Mesodermal cell (in vitro differentiated cells): ENCODE results near the gene KMO.

ENCODE experiments used
- H3K27ac ChIP-seq: 2 replicates; pipeline ENCODE4 v1.7.0; 2013; ENCODE audit warnings: mild to moderate bottlenecking, low read depth, low read length, moderate library complexity; ENCODE audit not compliant: severe bottlenecking
- H3K36me3 ChIP-seq: 2 replicates; pipeline ENCODE4 v1.7.1; 2013; ENCODE audit warnings: mild to moderate bottlenecking, low read length, moderate library complexity; ENCODE audit not compliant: control insufficient read depth, insufficient read depth
- H3K4me1 ChIP-seq: one replicate; pipeline ENCODE4 v1.7.1; 2013; ENCODE audit warnings: mild to moderate bottlenecking, low read length; ENCODE audit not compliant: insufficient read depth, control insufficient read depth, poor library complexity, severe bottlenecking
- H3K4me3 ChIP-seq: 2 replicates; pipeline ENCODE4 v1.7.0; 2013; ENCODE audit warnings: low read length, control low read depth, mild to moderate bottlenecking; ENCODE audit not compliant: insufficient read depth, poor library complexity, severe bottlenecking; ENCODE audit errors: extremely low read depth
- H3K9me3 ChIP-seq: 2 replicates; pipeline ENCODE4 v1.7.1; 2013; ENCODE audit warnings: mild to moderate bottlenecking, low read length, moderate library complexity; ENCODE audit not compliant: control insufficient read depth
- WGBS, 2 experiments: methylation state at CpG; one replicate each; pipeline ENCODE4 v1.1.5; 2013; ENCODE audit warnings: missing lambda C conversion rate in 2 of 2; ENCODE audit not compliant: insufficient coverage in 2 of 2; 5-methylcytosine and 5-hydroxymethylcytosine counted together

Gene KMO

DNA sequence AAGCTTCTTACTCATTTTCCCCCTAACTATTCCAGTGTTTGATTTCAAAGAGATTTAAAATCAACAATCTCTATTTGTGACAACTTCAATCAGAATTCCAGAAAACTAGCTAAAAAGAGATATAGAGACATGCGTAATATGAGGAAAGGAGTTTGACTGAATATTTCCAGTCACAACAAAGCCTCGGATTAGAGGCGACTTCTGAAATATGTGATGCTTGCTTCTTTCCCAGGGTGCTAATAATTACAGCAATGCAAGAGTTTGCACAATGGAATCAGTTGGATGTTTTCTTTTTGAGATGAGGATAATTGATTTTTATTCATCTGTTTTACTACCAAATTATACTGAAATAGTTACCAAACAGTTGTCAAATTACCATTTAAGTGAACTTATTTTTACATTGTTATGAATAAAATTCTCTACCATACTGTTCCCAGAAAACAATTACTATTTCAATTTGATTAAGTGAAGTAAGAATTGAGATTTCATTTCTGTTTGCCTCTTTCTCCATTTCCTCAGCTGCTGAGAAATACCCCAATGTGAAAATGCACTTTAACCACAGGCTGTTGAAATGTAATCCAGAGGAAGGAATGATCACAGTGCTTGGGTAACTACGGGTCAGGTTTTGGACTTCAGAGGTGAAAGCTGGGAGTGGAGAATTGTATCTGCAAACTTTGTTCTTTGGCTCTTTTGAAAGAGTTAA, 28.1 kb downstream of the KMO start:
- WGBS, 2 experiments, result 67 to 95% methylated on average over 1 to 3 of the region's 4 CpGs
- Histone ChIP-seq H3K4me3 (no peak overlapping the region), H3K4me1 (no peaks in the 10 kb centered on the region), H3K27ac (no peak overlapping the region), H3K36me3 (no peaks in the 10 kb centered on the region), H3K9me3 (no peaks in the 10 kb centered on the region)

DNA sequence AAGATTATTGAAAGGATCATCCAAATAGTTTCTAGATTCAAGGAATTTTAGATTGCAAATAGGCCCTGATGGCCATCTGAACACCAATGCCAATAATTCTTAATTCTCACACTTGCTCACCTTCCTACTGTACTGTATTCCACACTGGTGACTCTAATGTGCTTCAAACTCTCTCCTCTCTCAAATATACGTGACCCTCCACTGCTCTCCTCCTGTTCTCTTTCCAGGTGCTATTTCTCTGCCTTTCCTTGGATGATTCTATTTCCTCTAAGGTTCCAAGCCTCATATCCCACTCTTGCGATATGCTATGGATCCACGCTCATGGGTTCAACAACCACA, 28.6 kb downstream of the KMO start:
- H3K36me3 ChIP-seq, result no peaks in the 10 kb centered on the region
- no peak overlapping the region for H3K27ac ChIP-seq
- H3K9me3 ChIP-seq, result no peaks in the 10 kb centered on the region
- H3K4me1 ChIP-seq, result no peaks in the 10 kb centered on the region
- H3K4me3 ChIP-seq, result no peak overlapping the region
- WGBS, 2 experiments, result 87 to 93% methylated on average over 3 of the region's 3 CpGs

DNA sequence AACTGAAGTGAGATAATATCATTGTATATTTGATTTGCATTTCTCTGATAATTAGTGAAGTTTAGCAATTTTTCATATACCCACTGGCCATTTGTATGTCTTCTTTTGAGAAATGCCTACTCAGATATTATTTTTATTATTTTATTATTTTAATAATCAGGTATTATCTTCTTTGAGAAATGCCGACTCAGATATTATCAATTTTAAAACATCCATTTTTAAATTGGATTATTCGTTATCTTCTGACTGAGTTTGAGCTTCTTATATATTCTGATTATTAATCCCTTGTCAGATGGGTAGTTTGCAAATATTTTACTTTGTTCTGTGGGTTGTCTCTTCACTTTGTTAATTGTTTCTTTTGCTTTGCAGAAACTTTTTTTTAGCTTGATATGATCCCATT, 37.7 kb downstream of the KMO start:
- H3K27ac ChIP-seq, result no peak overlapping the region
- no peaks in the 10 kb centered on the region for H3K4me1 ChIP-seq
- H3K4me3 ChIP-seq, result no peak overlapping the region
- no peaks in the 10 kb centered on the region for H3K9me3 ChIP-seq
- no CpG with 5 or more reads among the region's 2 CpGs for WGBS, 2 experiments
- no peaks in the 10 kb centered on the region for H3K36me3 ChIP-seq

DNA sequence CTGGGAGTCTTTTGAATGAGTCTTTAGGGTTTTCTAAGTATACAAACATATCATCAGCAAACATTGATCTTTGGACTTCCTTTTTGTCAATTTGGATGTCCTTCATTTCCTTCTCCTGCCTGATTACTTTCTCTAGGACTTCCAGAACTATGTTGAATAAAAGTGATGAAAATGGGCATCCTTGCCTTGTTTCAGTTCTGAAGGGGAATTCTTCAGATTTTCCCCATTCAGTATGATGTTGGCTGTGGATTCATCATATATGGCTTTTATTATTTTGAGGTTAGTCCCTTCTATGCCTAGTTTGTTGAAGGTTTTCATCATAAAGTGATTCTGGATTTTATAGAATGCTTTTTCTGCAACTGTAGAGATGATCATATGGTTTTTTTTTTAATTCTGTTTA, 42.0 kb downstream of the KMO start:
- H3K36me3 ChIP-seq, result no peaks in the 10 kb centered on the region
- no peak overlapping the region for H3K4me3 ChIP-seq

DNA sequence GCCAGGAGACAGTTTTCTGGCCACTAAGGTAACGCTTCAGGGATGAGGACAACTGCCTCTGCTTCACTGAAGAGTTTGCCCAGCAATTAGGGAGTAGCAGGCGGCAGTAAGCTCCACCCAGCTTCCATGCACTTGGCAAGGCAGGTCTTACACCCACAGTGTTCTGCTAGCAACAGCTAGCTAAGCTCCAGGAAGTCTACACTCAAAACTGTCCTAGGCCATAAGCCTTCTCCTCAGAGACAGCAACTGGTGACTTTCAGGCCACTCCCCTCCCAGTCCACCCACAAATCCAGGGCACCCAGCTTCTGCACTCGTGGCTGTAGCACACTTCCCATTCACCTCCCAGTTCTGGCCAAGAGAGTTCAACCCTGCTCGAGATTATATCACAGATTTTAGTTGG, 47.3 kb downstream of the KMO start:
- H3K36me3 ChIP-seq, result no peaks in the 10 kb centered on the region
- 85 to 92% methylated on average over 4 of the region's 4 CpGs for WGBS, 2 experiments
- no peak overlapping the region for H3K4me3 ChIP-seq
- no peaks in the 10 kb centered on the region for H3K4me1 ChIP-seq
- H3K9me3 ChIP-seq, result no peaks in the 10 kb centered on the region
- no peak overlapping the region for H3K27ac ChIP-seq

More for the DNA sequence above, 42.0 kb downstream of the KMO start:
- no peaks in the 10 kb centered on the region for H3K4me1 ChIP-seq
- no peak overlapping the region for H3K27ac ChIP-seq
- no peaks in the 10 kb centered on the region for H3K9me3 ChIP-seq

GRCh38 chr1:241582921-241583321, 50.7 kb downstream of the KMO start:
- no peaks in the 10 kb centered on the region for H3K9me3 ChIP-seq
- no peaks in the 10 kb centered on the region for H3K4me1 ChIP-seq
- H3K27ac ChIP-seq, result no peak overlapping the region
- H3K4me3 ChIP-seq, result no peak overlapping the region
- H3K36me3 ChIP-seq, result no peaks in the 10 kb centered on the region
- 100% methylated on average over 1 of the region's 1 CpG; no CpG with 5 or more reads in 1 of the 2 experiments for WGBS, 2 experiments

DNA sequence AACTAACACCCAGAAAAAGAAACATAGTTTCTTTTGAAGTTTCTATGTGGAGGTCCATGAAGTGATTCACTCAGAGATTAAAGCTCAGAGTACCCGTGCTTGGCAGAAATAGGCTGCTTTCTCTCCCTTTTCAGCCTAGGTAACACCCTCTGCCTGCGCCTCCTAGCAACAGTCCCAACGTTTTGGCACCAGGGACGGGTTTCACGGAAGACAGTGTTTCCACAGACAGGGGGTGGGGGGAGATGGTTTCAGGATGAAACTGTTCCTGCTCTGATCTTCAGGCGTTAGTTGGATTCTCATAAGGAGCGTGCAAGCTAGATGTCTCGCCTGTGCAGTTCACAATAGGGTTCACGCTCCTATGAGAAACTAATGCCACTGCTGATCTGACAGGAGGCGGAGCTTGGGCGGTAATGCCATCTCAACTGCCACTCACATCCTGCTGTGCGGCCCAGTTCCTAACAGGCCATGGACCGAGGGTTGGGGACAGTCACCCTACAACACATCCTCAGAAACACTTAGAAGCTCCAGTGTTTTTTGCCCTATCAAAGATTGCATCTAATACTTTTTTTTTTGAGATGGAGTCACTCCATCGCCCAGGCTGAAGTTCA, 54.8 kb downstream of the KMO start:
- Histone ChIP-seq H3K4me1 (peaks cover 9% of the 10 kb centered on the region), H3K4me3 (no peak overlapping the region), H3K9me3 (no peaks in the 10 kb centered on the region), H3K36me3 (no peaks in the 10 kb centered on the region), H3K27ac (no peak overlapping the region)
- 91 to 96% methylated on average over 7 to 9 of the region's 14 CpGs for WGBS, 2 experiments

- Histone ChIP-seq H3K36me3 (peaks cover 10% of the 10 kb centered on the region), H3K4me3 (no peak overlapping the region)
- WGBS, 2 experiments, result 92% methylated on average over 5 to 6 of the region's 7 CpGs
Measured at GRCh38 chr1:241589521-241589920, 57.3 kb downstream of the KMO start.

DNA sequence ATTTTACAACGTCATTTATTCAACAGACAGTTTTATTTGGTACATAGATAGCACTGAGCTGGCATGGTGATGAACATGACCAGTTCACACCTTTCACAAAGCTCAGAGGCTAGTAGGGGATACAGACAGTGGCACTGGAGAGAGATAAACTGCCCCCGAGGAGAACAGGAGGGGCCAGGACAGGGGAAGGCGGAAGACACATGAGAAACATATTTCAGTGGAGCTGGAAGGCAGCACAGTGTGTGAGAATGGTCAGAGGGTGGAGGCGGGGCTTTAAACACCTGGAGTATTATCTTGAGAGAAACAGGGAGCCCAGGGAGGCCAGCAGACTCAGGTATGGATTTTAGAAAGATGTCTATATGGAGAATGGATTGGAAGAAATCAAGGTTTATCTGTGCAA, 58.5 kb downstream of the KMO start:
- 87 to 89% methylated on average over 3 to 4 of the region's 4 CpGs for WGBS, 2 experiments
- peaks cover 14% of the 10 kb centered on the region for H3K4me1 ChIP-seq
- H3K36me3 ChIP-seq, result peaks cover 17% of the 10 kb centered on the region
- no peaks in the 10 kb centered on the region for H3K9me3 ChIP-seq
- no peak overlapping the region for H3K27ac ChIP-seq
- H3K4me3 ChIP-seq, result no peak overlapping the region

More at GRCh38 chr1:241589521-241589920, 57.3 kb downstream of the KMO start:
- peaks cover 12% of the 10 kb centered on the region for H3K4me1 ChIP-seq
- H3K27ac ChIP-seq, result no peak overlapping the region
- H3K9me3 ChIP-seq, result no peaks in the 10 kb centered on the region

DNA sequence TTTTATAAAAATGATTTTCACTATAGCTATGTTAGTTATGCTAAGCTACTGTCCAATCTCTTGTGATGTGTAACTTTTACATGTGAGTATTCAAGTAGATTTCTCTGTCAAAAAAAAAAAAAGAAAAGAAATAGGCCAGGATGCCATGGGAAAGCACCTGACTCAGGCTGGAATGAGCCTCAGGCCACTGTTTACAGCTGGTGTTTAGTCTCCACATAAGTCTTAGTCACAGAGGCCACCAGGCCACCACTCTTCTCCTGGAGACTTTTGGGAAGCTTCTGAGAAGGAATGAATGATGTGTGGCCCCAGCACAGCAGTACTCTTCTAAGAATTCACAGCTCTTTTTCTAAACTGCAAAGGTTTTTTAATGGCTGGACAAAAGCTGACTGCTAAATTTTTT, 59.1 kb downstream of the KMO start:
- H3K27ac ChIP-seq, result no peak overlapping the region
- no peak overlapping the region for H3K4me3 ChIP-seq
- peaks cover 17% of the 10 kb centered on the region for H3K4me1 ChIP-seq

GRCh38 chr1:241591736-241592135, 59.6 kb downstream of the KMO start:
- Histone ChIP-seq H3K27ac (no peak overlapping the region), H3K36me3 (peaks cover 17% of the 10 kb centered on the region), H3K4me3 (no peak overlapping the region), H3K9me3 (no peaks in the 10 kb centered on the region), H3K4me1 (peaks cover 21% of the 10 kb centered on the region)
- WGBS, 2 experiments, result 90% methylated on average over 4 of the region's 5 CpGs; no CpG with 5 or more reads in 1 of the 2 experiments

More for the DNA sequence above, 59.1 kb downstream of the KMO start:
- Histone ChIP-seq H3K9me3 (no peaks in the 10 kb centered on the region), H3K36me3 (peaks cover 17% of the 10 kb centered on the region)
